ENCODE results near the gene EPB41L4B.
A peak's percentile ranks its signal among the peaks of the same experiment; 100 is the strongest.

The EPB41L4B gene

DNA sequence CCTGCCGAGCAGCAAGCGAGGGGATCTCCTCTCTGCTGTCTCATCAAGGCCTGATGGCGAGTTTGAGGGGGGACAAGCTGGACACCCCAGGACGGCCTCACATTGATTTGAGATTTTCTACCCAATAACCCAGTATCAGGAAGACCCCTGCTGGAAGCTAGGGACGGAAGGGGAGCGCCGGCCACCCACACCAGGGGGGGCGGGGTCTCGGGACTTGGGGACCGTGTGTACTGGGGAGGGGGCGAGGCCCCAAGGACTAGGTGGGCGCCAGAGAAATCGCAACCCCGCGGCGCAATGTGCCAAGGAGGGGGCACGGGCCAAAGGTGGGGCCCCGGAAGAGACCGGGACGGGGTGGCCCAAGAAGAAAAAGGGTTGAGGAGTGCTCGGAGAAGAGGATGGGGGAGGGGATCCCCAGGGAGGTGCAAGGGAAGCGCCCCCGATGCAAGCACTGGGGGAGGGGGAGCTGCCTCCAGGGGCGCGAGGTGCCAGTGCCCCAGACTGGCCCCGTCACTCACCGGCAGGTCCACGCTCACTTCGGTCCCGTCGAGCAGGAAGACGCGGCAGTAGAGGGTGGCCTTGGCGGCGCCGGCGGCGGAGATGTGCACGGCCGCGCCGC, 1.1 kb downstream of the EPB41L4B start:
- DNase-seq = no peak

DNA sequence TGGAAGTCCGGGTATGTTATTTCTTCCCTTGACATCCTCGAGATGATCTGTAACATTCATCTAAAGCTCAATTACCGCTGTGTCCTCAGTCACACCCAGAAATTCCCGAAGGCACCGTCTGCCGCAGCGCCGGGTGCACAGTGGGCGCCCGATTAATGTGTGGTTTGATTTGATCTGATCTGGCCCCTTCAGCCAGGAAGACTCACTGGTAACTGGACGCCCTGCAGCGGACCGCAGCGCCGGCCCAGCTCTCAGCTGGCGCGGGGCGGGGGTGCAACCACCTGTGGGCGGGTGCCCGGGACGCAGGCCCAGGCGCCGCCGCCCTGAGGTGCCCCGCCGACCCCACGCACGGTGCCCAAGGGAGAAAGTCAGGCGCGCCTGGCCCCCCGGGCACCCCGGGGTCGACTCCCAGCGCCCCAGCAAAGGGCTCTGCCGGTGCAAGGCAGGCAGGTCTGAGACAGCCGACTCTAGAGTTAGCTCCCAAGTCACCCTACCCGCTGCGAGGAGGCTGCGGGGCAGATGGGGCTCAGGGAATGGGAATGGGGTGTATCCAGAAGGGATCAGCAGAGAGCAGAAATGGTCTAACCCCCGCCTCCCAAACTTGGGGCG, 1.7 kb downstream of the EPB41L4B start:
- DNase-seq = no peak

- no peak for DNase-seq
These were observed 2.7 kb downstream of the EPB41L4B start for GRCh38 chr9:109317979-109318741.

DNA sequence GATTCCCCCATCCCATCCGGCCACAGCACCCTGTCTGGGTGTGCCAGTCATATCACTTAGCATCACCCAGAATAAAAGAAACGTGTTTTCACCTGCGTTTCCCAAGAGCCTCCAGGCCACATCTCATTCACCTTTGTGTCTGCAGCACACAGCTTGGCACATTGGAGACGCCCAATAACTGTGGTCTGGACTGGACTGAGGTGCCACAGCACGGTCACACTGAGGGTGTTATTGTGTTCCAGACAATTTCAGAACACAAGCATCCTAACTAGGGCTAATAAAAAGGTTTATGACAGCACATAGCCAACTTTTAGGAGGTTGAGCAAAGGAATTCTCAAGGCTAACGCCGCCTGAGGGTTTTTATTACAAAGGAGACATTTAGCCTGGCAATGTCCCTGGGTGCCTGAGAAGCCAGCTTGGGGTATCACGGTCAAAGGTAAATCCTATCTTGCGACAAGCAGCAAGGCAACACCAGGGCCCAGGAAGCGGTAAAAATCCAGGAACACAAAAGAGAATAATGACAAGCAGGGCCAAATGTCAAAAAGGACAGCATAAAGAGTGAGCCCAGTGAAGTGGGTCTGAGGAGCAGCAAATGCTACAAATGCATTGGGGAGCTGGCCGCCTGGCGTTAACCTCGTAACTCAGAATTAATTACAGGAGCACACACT, 3.4 kb downstream of the EPB41L4B start:
- DNase-seq = no peak

- DNase-seq = peak; percentile 97
These were observed 4.6 kb downstream of the EPB41L4B start for GRCh38 chr9:109316207-109316640.

GRCh38 chr9:109315480-109316206, 5.2 kb downstream of the EPB41L4B start:
- DNase-seq = no peak

DNA sequence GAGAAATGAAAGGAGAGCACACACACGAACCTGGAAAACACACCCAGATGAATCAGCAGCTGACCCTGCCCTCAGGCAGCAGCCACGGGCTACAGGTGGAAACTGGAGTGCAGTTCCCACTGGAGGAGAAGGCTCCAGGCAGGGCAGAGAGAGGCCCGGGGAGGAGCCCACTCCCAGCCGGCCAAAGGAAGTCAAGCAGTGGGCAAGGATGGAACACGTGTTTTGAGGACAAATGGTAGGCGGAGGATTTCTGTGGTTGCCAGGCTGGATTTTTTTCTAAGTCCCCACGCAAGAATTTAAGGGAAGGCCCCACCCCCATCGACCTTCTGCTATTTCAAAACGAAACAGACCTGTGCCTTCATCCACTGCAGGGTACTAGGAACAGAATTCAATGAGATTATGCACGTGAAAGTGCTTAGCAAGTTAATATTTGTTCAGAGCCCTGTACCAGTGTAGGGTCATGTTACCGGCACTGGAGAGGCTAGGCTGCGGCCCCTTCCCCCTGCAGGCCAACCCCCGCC, 6.8 kb downstream of the EPB41L4B start:
- no peak for DNase-seq

- DNase-seq = no peak
These were observed 7.5 kb downstream of the EPB41L4B start for GRCh38 chr9:109313351-109313750.

GRCh38 chr9:109312783-109313182, 8.1 kb downstream of the EPB41L4B start:
- DNase-seq = no peak

- peak; percentile 79 for DNase-seq
These were observed 9.1 kb downstream of the EPB41L4B start for GRCh38 chr9:109311731-109312130.

DNA sequence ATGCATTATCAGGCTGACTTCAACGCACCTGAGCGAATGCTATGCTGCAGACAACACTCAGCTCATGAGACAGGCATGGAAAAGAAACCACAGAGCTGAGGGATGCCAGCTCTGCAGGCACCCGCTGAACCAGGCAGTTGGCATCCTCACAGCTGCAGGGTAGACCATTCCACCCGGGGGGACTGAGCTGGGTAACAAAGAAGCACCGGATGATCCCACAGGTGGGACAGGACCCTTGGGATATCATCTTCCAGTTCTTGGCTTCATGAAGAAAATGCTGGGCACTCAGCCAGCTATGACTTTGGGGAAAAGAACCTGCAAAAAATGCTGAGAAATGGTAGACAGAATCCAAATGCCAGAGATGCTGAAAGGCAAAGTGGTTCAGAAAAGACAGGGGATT, 9.6 kb downstream of the EPB41L4B start:
- peak; percentile 49 for DNase-seq

DNA sequence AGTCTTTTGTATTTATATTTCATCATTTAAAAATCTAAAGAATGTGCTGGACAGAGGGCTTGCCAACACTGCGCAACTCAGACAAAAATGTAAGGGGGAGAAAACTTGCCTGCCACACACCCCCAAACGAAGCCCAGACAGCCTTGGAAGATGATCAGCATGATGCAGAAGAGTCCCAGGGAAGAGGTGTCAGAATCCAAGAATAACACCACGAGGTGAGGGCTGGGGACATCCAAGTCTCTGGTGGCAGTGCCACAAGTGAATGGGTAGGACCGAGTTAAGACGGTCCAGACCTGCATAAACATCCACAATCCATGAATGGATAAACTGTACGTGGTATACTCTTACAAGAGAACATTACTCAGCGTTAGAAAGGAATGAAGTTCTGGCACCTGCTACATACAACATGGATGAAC, 10.4 kb downstream of the EPB41L4B start:
- peak; percentile 50 for DNase-seq

DNA sequence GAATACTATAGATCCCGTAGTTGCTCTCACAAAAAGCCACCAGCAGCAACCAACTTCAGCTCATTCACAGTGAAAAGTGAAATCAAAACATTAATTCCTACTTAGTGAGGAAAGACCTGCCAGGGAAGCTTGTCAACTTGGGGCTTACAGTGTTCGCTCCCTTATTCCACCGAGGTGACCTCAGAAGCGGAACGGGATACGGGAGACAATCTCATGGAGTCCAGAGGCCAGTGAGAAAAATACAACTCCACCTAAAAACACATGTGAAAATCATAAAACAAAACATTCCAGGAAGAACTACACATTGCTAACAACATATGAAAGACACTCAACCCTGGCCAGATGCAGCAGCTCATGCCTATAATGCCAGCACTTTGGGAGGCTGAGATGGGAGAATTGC, 11.6 kb downstream of the EPB41L4B start:
- no peak for DNase-seq

- DNase-seq = no peak
These were observed 13.2 kb downstream of the EPB41L4B start for GRCh38 chr9:109307380-109308240.

DNA sequence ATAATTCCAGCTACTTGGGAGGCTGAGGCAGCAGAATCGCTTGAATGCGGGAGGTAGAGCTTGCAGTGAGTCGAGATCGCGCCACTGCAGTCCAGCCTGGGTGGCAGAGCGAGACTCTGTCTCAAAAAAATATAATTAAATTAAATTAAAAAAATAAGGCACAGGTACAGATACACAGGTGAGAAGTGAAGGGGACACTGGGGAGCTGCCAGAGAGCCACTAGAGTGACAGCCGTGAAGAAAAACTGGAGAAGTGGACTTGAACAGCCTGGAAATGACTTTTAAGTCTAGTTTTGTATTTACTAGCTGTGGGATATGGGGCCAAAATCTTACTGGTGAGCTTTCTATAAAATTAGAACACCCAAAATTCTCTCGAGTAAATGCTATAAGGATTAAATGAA, 15.1 kb downstream of the EPB41L4B start:
- no peak for DNase-seq

GRCh38 chr9:109304347-109304746, 16.5 kb downstream of the EPB41L4B start:
- DNase-seq = no peak

- no peak for DNase-seq
These were observed 17.0 kb downstream of the EPB41L4B start for GRCh38 chr9:109303900-109304299.

DNA sequence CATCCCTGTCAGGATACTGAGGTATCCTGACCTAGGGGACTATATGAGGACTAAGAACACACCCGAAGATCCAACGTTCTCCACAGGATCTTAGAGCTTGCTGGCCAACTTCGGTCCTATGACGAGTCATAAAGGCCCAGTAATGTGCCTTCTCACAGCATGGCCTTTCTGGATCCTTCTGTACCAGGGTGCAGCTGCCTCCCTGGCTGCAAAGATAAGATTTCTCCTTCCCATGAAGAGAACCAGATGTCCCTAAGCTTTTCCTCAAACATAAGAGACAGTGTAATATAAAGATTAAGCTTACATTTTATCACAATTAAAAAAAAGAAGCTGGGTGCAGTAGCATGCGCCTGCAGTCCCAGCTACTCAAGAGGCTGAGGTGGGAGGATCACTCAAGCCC, 18.3 kb downstream of the EPB41L4B start:
- no peak for DNase-seq

DNA sequence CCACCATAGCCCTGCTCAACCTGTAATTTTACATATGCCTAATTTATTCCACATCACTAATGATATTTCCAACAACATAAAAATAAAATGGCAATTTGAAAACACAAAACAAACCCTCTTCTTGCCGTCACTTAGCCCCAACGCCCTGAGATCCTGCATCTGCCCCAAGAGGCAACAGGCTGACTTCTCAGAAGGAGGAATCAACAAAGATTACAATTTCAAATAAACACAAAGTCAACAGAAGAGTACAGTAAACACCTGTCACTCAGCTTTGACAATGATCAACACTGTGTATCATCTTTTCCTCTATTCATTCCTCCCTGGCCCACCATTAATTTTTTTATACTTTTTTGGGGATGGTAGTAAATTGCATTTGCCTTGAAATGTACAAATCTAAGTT, 19.8 kb downstream of the EPB41L4B start:
- DNase-seq = no peak

DNA sequence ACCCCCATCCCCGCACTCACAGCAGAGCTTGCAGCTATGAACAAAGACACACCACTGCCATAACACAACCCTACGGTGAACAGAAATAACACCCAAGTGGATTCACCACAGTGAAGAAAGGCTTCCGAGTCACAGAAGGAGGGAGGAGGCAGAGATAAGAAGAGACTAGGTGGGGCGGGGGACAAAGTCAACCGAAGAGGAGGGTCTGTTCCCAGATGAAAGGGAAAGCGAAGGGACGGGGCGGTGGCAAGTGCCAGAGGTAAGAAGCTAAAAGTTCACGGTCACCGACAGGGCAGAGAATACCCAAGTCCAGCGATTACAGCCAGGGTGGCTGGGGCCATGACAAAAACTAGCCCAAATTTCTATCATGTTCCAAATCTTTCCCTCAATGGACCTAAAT, 21.0 kb downstream of the EPB41L4B start:
- DNase-seq = no peak

GRCh38 chr9:109297899-109298298, 23.0 kb downstream of the EPB41L4B start:
- peak; percentile 87 for DNase-seq

All from NCI-H226 (cell line).